Right atrium auricular region (tissue), 2 donors: ENCODE results near the gene CPNE7. TPM values are rescaled to one million over a fixed set of nuclear protein-coding genes. Genes with fewer than 3 reads are reported as not detected.

Source experiments
- DNase-seq: peaks from one replicate; pipeline ENCODE4 v3.0.0-alpha.2; 2019; ENCODE audit warnings: low spot score
- H3K27ac ChIP-seq, 2 donors: fragments of 200-600 bp; sonication (generic); 1 replicate in 1 of 2; 2 replicates in 1 of 2; pipeline ENCODE4 v1.5.1; 2016 to 2019
- H3K27me3 ChIP-seq, 2 donors: fragments of 200-600 bp; sonication (generic); one replicate each; pipeline versions ENCODE4 v1.5.1 to v1.6.0; 2017 to 2019
- H3K36me3 ChIP-seq: fragments of 200-600 bp; sonication (generic); one replicate; pipeline ENCODE4 v1.5.1; 2016
- H3K4me1 ChIP-seq, 2 donors: fragments of 200-600 bp; sonication (generic); one replicate each; pipeline versions ENCODE4 v1.5.1 to v1.6.0; 2017 to 2019
- H3K4me3 ChIP-seq, 2 donors: fragments of 200-600 bp; sonication (generic); 1 replicate in 1 of 2; 2 replicates in 1 of 2; pipeline ENCODE4 v1.5.1; 2017 to 2019; ENCODE audit warnings: mild to moderate bottlenecking in 1 of 2, moderate library complexity in 1 of 2
- H3K9me3 ChIP-seq, 2 donors: fragments of 200-600 bp; sonication (generic); one replicate each; pipeline ENCODE4 v1.5.1; 2019
- CTCF ChIP-seq, 2 donors: fragments of 200-600 bp; sonication (generic); IDR thresholded peaks; one replicate each; pipeline ENCODE4 v1.5.1; 2019; ENCODE audit warnings: antibody characterized with exemption in 2 of 2
- total RNA-seq, 2 donors: library from RNA; depleted of rRNA; stranded (reverse); fragments of >200 nt; gene quantifications; one replicate each; pipeline ENCODE4 v1.1.0, GENCODE V29; 2016

CPNE7 gene
- total RNA-seq, 2 donors from 2014 or later = not detected

DNA sequence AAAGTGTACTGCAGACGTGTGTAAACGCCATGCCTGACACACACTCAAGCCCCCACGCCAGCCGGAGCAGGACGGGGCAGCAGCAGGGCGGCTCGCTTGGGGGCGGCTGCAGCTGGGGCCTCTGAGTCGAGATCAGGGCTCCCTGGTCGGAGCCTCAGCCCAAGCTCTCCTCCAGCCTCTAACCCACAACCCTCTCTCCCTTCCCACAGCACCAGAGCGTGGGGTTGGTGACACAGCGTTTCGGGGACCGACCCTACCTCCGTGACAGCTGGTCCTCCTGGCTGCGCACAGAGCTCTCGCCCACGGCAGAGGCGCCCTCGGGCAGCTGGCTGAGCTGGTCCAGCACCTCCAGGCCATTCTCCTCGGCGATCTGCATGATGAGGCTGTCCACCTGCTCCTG, 70.7 kb downstream of the CPNE7 start:
- peaks cover 45% of the 10 kb centered on the region for H3K36me3 ChIP-seq
- DNase-seq = no peak
- no peak overlapping the region for H3K4me3 ChIP-seq
- TF ChIP-seq CTCF (IDR thresholded peaks at IDR 0.05) = no peak
- no peaks in the 10 kb centered on the region for H3K27me3 ChIP-seq
- H3K27ac ChIP-seq = no peak overlapping the region
- H3K4me1 ChIP-seq = peaks cover 0 to 8% of the 10 kb centered on the region in 2 donors
- no peaks in the 10 kb centered on the region for H3K9me3 ChIP-seq

Other genes starting within 250 kb of the CPNE7 start
- 10 to 100 TPM; 55.2 to 68.1 TPM for gene ANKRD11, start 85.2 kb upstream of the CPNE7 start, total RNA-seq
- gene SPG7, start 67.4 kb upstream of the CPNE7 start, total RNA-seq = 100 to 1,000 TPM in 1 of 2 donors, 10 to 100 TPM in 1; 72.8 to 216 TPM
- 1,000 to 10,000 TPM; 4,239 to 4,547 TPM for gene RPL13, start 15.1 kb upstream of the CPNE7 start, total RNA-seq
- gene DPEP1, start 37.9 kb downstream of the CPNE7 start, total RNA-seq = under 1 TPM in 1 of 2 donors, not detected in 1; 0.16 TPM
- 10 to 100 TPM; 39.0 to 73.3 TPM for gene CHMP1A, start 82.0 kb downstream of the CPNE7 start, total RNA-seq
- gene SPATA33, start 82.1 kb downstream of the CPNE7 start, total RNA-seq = 1 to 10 TPM; 1.1 to 2.2 TPM
- gene CDK10, start 110.9 kb downstream of the CPNE7 start, total RNA-seq = 10 to 100 TPM; 13.8 to 20.2 TPM
- 10 to 100 TPM in 1 of 2 donors, 1 to 10 TPM in 1; 5.9 to 12.7 TPM for gene SPATA2L, start 125.9 kb downstream of the CPNE7 start, total RNA-seq
- gene VPS9D1, start 145.1 kb downstream of the CPNE7 start, total RNA-seq = 10 to 100 TPM in 1 of 2 donors, 1 to 10 TPM in 1; 7.3 to 11.3 TPM
- 10 to 100 TPM; 10.0 to 11.1 TPM for gene ZNF276, start 145.8 kb downstream of the CPNE7 start, total RNA-seq
- gene FANCA, start 240.9 kb downstream of the CPNE7 start, total RNA-seq = 1 to 10 TPM in 1 of 2 donors, under 1 TPM in 1; 0.70 to 1.5 TPM